Vagina (tissue), 2 donors: ENCODE measurements around the gene ETHE1. TPM values are rescaled to one million over a fixed set of nuclear protein-coding genes. Genes with fewer than 3 reads are reported as not detected.

ENCODE experiments used
- DNase-seq, 2 donors: peaks; one replicate each; pipeline ENCODE4 v3.0.0-alpha.2; 2017; ENCODE audit errors: extremely low spot score in 2 of 2
- H3K27ac ChIP-seq: fragments of 200-600 bp; sonication (generic); one replicate; pipeline ENCODE4 v1.5.1; 2019
- H3K27me3 ChIP-seq: fragments of 200-600 bp; sonication (generic); one replicate; pipeline ENCODE4 v1.5.1; 2019
- H3K36me3 ChIP-seq, 2 donors: fragments of 200-600 bp; sonication (generic); one replicate each; pipeline ENCODE4 v1.5.1; 2017 to 2019
- H3K4me1 ChIP-seq: fragments of 200-600 bp; sonication (generic); one replicate; pipeline ENCODE4 v1.5.1; 2019
- H3K4me3 ChIP-seq, 2 donors: fragments of 200-600 bp; sonication (generic); 1 replicate in 1 of 2; 2 replicates in 1 of 2; pipeline ENCODE4 v1.5.1; 2016 to 2019
- H3K9me3 ChIP-seq: fragments of 200-600 bp; sonication (generic); one replicate; pipeline ENCODE4 v1.5.1; 2019
- POLR2A ChIP-seq, 2 donors: fragments of 450-650 bp; IDR thresholded peaks; one replicate each; pipeline ENCODE4 v1.6.1; 2017; ENCODE audit warnings: antibody characterized with exemption in 2 of 2, mild to moderate bottlenecking in 2 of 2, moderate library complexity in 2 of 2
- POLR2AphosphoS5 ChIP-seq, 2 donors: sonication (generic); formaldehyde crosslinking; IDR thresholded peaks; one replicate each; pipeline ENCODE4 v1.9.0; 2017; ENCODE audit warnings: antibody characterized with exemption in 2 of 2, mild to moderate bottlenecking in 2 of 2, low read depth in 1 of 2; ENCODE audit not compliant: insufficient read depth in 1 of 2
- intact Hi-C: fragments of 100-400 bp; cut with DNase I; formaldehyde crosslinking; loops from one replicate; pipeline ENCODE4 v1.15.1; 2023
- total RNA-seq: library from RNA; depleted of rRNA; stranded (reverse); fragments of >200 nt; gene quantifications from one replicate; pipeline ENCODE4 v1.2.3, GENCODE V29; 2016
- TF ChIP-seq, protein P1 (sequence below), 3 experiments: fragments of 450-650 bp in 2 of 3; fragments of 200-600 bp in 1 of 3; sonication (generic) in 1 of 3; IDR thresholded peaks; one replicate each; pipeline ENCODE4 v1.5.1; 2017 to 2019; ENCODE audit warnings: antibody characterized with exemption in 3 of 3, mild to moderate bottlenecking in 2 of 3, moderate library complexity in 2 of 3

ETHE1 gene
- total RNA-seq, 1 donor from 2014 or later: 74.4 TPM

GRCh38 chr19:43510713-43511112 lies 16.3 kb downstream of the ETHE1 start:
- Histone ChIP-seq H3K27me3 (no peaks in the 10 kb centered on the region), H3K4me1 (no peaks in the 10 kb centered on the region)
- TF ChIP-seq, protein P1, sequence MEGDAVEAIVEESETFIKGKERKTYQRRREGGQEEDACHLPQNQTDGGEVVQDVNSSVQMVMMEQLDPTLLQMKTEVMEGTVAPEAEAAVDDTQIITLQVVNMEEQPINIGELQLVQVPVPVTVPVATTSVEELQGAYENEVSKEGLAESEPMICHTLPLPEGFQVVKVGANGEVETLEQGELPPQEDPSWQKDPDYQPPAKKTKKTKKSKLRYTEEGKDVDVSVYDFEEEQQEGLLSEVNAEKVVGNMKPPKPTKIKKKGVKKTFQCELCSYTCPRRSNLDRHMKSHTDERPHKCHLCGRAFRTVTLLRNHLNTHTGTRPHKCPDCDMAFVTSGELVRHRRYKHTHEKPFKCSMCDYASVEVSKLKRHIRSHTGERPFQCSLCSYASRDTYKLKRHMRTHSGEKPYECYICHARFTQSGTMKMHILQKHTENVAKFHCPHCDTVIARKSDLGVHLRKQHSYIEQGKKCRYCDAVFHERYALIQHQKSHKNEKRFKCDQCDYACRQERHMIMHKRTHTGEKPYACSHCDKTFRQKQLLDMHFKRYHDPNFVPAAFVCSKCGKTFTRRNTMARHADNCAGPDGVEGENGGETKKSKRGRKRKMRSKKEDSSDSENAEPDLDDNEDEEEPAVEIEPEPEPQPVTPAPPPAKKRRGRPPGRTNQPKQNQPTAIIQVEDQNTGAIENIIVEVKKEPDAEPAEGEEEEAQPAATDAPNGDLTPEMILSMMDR (IDR thresholded peaks at IDR 0.05): no peak
- TF ChIP-seq POLR2A (IDR thresholded peaks at IDR 0.05) (no peak), POLR2AphosphoS5 (IDR thresholded peaks at IDR 0.05; ENCODE audit: insufficient read depth in 1 of 2, low read depth in 1 of 2) (no peak)

DNA sequence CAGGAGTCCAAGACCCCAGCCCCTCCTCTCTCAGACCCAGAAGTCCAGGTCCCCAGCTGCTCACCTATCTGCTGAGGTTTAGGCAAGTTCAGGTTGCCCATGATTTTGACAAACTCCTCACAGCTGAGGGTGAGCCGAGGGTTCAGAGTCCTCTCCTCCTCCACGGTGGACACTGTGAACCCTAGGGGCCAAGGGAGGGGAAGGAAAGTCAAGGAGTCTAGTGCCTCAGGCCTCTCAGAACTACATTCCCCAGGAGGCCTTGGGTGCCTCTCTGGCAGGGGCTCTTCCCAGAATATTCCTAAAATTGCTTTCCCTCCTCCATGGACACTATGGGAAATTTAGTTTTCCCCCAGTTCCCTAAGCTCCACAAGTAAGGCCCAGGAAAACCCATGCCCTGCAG lies 19.1 kb downstream of the ETHE1 start:
- no peak overlapping the region for H3K4me3 ChIP-seq
- no peak for TF ChIP-seq POLR2A (IDR thresholded peaks at IDR 0.05)
- TF ChIP-seq, protein P1 (IDR thresholded peaks at IDR 0.05): no peak
- TF ChIP-seq POLR2AphosphoS5 (IDR thresholded peaks at IDR 0.05; ENCODE audit: insufficient read depth in 1 of 2, low read depth in 1 of 2): no peak
- H3K27ac ChIP-seq: no peak overlapping the region
- peaks cover 0 to 16% of the 10 kb centered on the region in 2 donors for H3K36me3 ChIP-seq
- H3K4me1 ChIP-seq: peaks cover 18% of the 10 kb centered on the region
- no peaks in the 10 kb centered on the region for H3K27me3 ChIP-seq
- DNase-seq: no peak
- intact Hi-C loops: no loop called here
- H3K9me3 ChIP-seq: no peaks in the 10 kb centered on the region

More at GRCh38 chr19:43510713-43511112, 16.3 kb downstream of the ETHE1 start:
- no peak for DNase-seq
- no peaks in the 10 kb centered on the region for H3K9me3 ChIP-seq
- no peak overlapping the region for H3K27ac ChIP-seq
- peaks cover 0 to 16% of the 10 kb centered on the region in 2 donors for H3K36me3 ChIP-seq
- H3K4me3 ChIP-seq: no peak overlapping the region
- intact Hi-C loops: no loop called here

DNA sequence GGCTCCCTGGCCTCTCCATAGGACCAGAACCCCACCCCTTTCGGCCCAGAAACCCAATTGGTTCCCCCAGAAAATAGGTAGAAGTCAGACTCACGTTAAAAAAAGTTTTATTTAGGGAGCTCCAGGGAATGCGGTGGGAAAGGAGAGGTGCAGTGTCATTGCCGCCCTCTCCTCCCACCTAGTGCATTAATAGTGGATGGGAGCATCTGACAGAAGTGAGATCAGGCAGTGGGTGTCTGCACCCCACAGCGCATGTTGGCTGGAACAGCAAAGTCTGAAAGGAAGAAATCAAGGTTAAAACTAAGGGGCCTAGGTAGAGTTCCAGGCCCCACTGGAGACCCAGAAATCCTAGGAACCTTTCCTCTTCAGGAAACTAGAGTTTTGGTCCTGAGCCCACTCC lies 20.4 kb downstream of the ETHE1 start:
- H3K4me3 ChIP-seq: no peak overlapping the region
- H3K36me3 ChIP-seq: peaks cover 0 to 16% of the 10 kb centered on the region in 2 donors
- intact Hi-C loops: no loop called here
- H3K9me3 ChIP-seq: no peaks in the 10 kb centered on the region
- H3K27me3 ChIP-seq: no peaks in the 10 kb centered on the region
- H3K27ac ChIP-seq: no peak overlapping the region
- peaks cover 30% of the 10 kb centered on the region for H3K4me1 ChIP-seq
- DNase-seq: no peak
- no peak for TF ChIP-seq POLR2AphosphoS5 (IDR thresholded peaks at IDR 0.05; ENCODE audit: insufficient read depth in 1 of 2, low read depth in 1 of 2)
- no peak for TF ChIP-seq POLR2A (IDR thresholded peaks at IDR 0.05)
- TF ChIP-seq, protein P1 (IDR thresholded peaks at IDR 0.05): no peak

DNA sequence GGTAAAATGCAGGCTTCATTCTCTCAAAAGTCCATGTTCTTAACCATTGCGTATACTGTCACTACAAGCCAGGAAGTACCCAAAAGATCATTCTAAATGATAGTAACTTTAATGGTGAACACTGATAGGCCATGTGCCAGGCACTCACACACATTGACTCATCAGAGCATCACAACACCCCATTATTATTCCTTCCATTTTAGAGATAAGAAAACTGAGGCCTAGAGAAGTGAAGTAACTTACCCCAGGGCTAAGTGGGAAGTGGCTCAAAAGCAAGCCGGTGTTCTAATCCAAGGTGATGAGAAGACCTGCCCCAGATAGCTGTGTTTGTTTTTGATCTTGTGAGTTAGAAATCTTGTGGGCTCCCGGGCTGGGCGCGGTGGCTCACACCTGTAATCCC lies 21.1 kb downstream of the ETHE1 start:
- no peak overlapping the region for H3K27ac ChIP-seq
- H3K9me3 ChIP-seq: no peaks in the 10 kb centered on the region
- intact Hi-C loops: no loop called here

DNA sequence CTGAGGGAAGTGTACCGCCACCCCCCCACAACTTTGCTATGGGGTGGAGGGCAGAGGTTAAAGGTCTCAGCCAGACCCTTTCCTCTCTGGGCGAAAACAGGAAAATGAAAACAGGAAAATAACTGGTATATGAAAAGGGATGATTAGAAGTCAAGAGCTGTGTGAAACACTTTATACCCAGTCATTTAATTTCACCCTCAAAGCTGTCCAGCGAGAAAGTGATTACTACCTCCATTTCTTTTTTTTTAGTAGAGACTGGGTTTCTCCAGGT lies 21.9 kb downstream of the ETHE1 start:
- DNase-seq: no peak
- Histone ChIP-seq H3K27ac (no peak overlapping the region), H3K4me3 (peak overlapping the region in 1 of 2 donors; percentile 87), H3K4me1 (peaks cover 34% of the 10 kb centered on the region), H3K36me3 (peaks cover 0 to 9% of the 10 kb centered on the region in 2 donors), H3K27me3 (no peaks in the 10 kb centered on the region), H3K9me3 (no peaks in the 10 kb centered on the region)
- intact Hi-C loops: no loop called here
- no peak for TF ChIP-seq POLR2AphosphoS5 (IDR thresholded peaks at IDR 0.05; ENCODE audit: insufficient read depth in 1 of 2, low read depth in 1 of 2)
- no peak for TF ChIP-seq POLR2A (IDR thresholded peaks at IDR 0.05)
- TF ChIP-seq, protein P1 (IDR thresholded peaks at IDR 0.05): no peak

More for the DNA sequence above, 21.1 kb downstream of the ETHE1 start:
- no peak overlapping the region for H3K4me3 ChIP-seq
- TF ChIP-seq POLR2AphosphoS5 (IDR thresholded peaks at IDR 0.05; ENCODE audit: insufficient read depth in 1 of 2, low read depth in 1 of 2): no peak
- TF ChIP-seq, protein P1 (IDR thresholded peaks at IDR 0.05): no peak
- no peak for TF ChIP-seq POLR2A (IDR thresholded peaks at IDR 0.05)
- H3K36me3 ChIP-seq: peaks cover 0 to 14% of the 10 kb centered on the region in 2 donors
- DNase-seq: no peak
- no peaks in the 10 kb centered on the region for H3K27me3 ChIP-seq
- peaks cover 34% of the 10 kb centered on the region for H3K4me1 ChIP-seq
